KMS-11 (cell line): ENCODE results near the gene AP2B1.

Experiments
- H2AFZ ChIP-seq: fragments of 200-600 bp; sonication (generic); 2 replicates; pipeline ENCODE4 v1.6.1; 2016; ENCODE audit warnings: antibody characterized with exemption, mixed run types, low read depth
- H3K27ac ChIP-seq: fragments of 200-600 bp; sonication (generic); 2 replicates; pipeline ENCODE4 v1.6.1; 2016; ENCODE audit warnings: mild to moderate bottlenecking, mixed run types
- H3K27me3 ChIP-seq: fragments of 200-600 bp; sonication (generic); 2 replicates; pipeline ENCODE4 v1.6.1; 2017; ENCODE audit warnings: mild to moderate bottlenecking, low read depth, mixed run types, moderate library complexity; ENCODE audit not compliant: insufficient read depth
- H3K36me3 ChIP-seq: fragments of 200-600 bp; sonication (generic); 2 replicates; pipeline ENCODE4 v1.6.1; 2017; ENCODE audit warnings: mild to moderate bottlenecking, mixed run types; ENCODE audit not compliant: insufficient read depth
- H3K4me1 ChIP-seq: fragments of 200-600 bp; sonication (generic); 2 replicates; pipeline ENCODE4 v1.6.1; 2016; ENCODE audit warnings: mild to moderate bottlenecking, low read depth, mixed run types; ENCODE audit not compliant: poor library complexity, severe bottlenecking
- H3K4me2 ChIP-seq: fragments of 200-600 bp; sonication (generic); 2 replicates; pipeline ENCODE4 v1.7.0; 2016; ENCODE audit warnings: mild to moderate bottlenecking, mixed run types
- H3K4me3 ChIP-seq: fragments of 200-600 bp; sonication (generic); IDR thresholded peaks from 2 replicates; pipeline ENCODE4 v1.6.1; 2017; ENCODE audit warnings: low read depth, low read length, mixed read lengths; ENCODE audit not compliant: insufficient read depth
- H3K79me2 ChIP-seq: fragments of 200-600 bp; sonication (generic); 2 replicates; pipeline ENCODE4 v1.6.1; 2016; ENCODE audit warnings: low read depth, mixed run types; ENCODE audit not compliant: insufficient read depth
- H3K9ac ChIP-seq: fragments of 200-600 bp; sonication (generic); 2 replicates; pipeline ENCODE4 v1.6.1; 2016; ENCODE audit warnings: mild to moderate bottlenecking, mixed run types
- H4K20me1 ChIP-seq: fragments of 200-600 bp; sonication (generic); 2 replicates; pipeline ENCODE4 v1.6.1; 2016; ENCODE audit warnings: mild to moderate bottlenecking, mixed run types; ENCODE audit not compliant: insufficient read depth
- CTCF ChIP-seq: fragments of 200-600 bp; sonication (generic); conservative IDR thresholded peaks from 2 replicates; pipeline ENCODE4 v1.6.1; 2017; ENCODE audit warnings: low read depth, mild to moderate bottlenecking, antibody characterized with exemption, low read length, moderate library complexity, mixed read lengths

The AP2B1 gene

GRCh38 chr17:35653619-35654361 is 66.7 kb downstream of the AP2B1 start:
- TF ChIP-seq CTCF: no peak
- Histone ChIP-seq H3K79me2 (no peaks in the 10 kb centered on the region), H4K20me1 (no peaks in the 10 kb centered on the region), H3K27me3 (no peaks in the 10 kb centered on the region), H2AFZ (no peak overlapping the region), H3K4me1 (no peaks in the 10 kb centered on the region), H3K4me3 (no peak overlapping the region), H3K27ac (no peak overlapping the region), H3K9ac (no peak overlapping the region), H3K4me2 (no peak overlapping the region), H3K36me3 (no peaks in the 10 kb centered on the region)

- no peak overlapping the region for H3K4me2 ChIP-seq
- H3K27ac ChIP-seq: no peak overlapping the region
- no peak for TF ChIP-seq CTCF
- H3K79me2 ChIP-seq: no peaks in the 10 kb centered on the region
- H4K20me1 ChIP-seq: no peaks in the 10 kb centered on the region
- H3K4me3 ChIP-seq: no peak overlapping the region
- no peaks in the 10 kb centered on the region for H3K27me3 ChIP-seq
- H2AFZ ChIP-seq: no peak overlapping the region
- H3K36me3 ChIP-seq: no peaks in the 10 kb centered on the region
- no peak overlapping the region for H3K9ac ChIP-seq
- no peaks in the 10 kb centered on the region for H3K4me1 ChIP-seq
Measured at GRCh38 chr17:35655303-35655702, 68.2 kb downstream of the AP2B1 start.

GRCh38 chr17:35660902-35661301 is 73.8 kb downstream of the AP2B1 start:
- no peak for TF ChIP-seq CTCF
- Histone ChIP-seq H3K4me1 (no peaks in the 10 kb centered on the region), H3K36me3 (no peaks in the 10 kb centered on the region), H3K4me2 (no peak overlapping the region), H3K4me3 (no peak overlapping the region), H3K9ac (no peak overlapping the region), H2AFZ (no peak overlapping the region), H3K27ac (no peak overlapping the region), H4K20me1 (no peaks in the 10 kb centered on the region), H3K27me3 (no peaks in the 10 kb centered on the region), H3K79me2 (no peaks in the 10 kb centered on the region)

GRCh38 chr17:35664685-35665084 is 77.6 kb downstream of the AP2B1 start:
- no peaks in the 10 kb centered on the region for H3K27me3 ChIP-seq
- no peaks in the 10 kb centered on the region for H4K20me1 ChIP-seq
- H3K27ac ChIP-seq: no peak overlapping the region
- H3K4me2 ChIP-seq: no peak overlapping the region
- no peak overlapping the region for H3K9ac ChIP-seq
- H3K36me3 ChIP-seq: no peaks in the 10 kb centered on the region
- no peak overlapping the region for H2AFZ ChIP-seq
- H3K4me1 ChIP-seq: no peaks in the 10 kb centered on the region
- H3K79me2 ChIP-seq: no peaks in the 10 kb centered on the region
- TF ChIP-seq CTCF: no peak
- no peak overlapping the region for H3K4me3 ChIP-seq
